Pancreas (tissue), 10 donors: ENCODE data around the gene GPR89A. TPM values are rescaled to one million over a fixed set of nuclear protein-coding genes. Genes with fewer than 3 reads are reported as not detected.

Source experiments
- ATAC-seq, 4 donors: fragments of 200-7000 bp; cut with Tn5 transposase; one replicate each; pipeline versions ENCODE4 v1.8.0 to v1.9.1; 2020; ENCODE audit warnings: mild to moderate bottlenecking in 4 of 4, moderate library complexity in 4 of 4
- DNase-seq, 6 donors: peaks; one replicate each; pipeline ENCODE4 v3.0.0-alpha.2; 2020
- FAIRE-seq: peaks from 2 replicates; lab custom pipeline; 2012; peaks lifted over from hg19 to GRCh38; lab: Jason Lieb, UNC
- H3K27ac ChIP-seq, 4 donors: fragments of 200-600 bp; sonication (generic); 1 replicate in 3 of 4; 2 replicates in 1 of 4; pipeline versions ENCODE4 v1.5.0 to v1.8.0; 2020
- H3K27me3 ChIP-seq, 4 donors: fragments of 200-600 bp; one replicate each; pipeline ENCODE4 v1.8.0; 2021
- H3K36me3 ChIP-seq, 3 donors: fragments of 200-600 bp; sonication (generic) in 1 of 3; one replicate each; pipeline versions ENCODE4 v1.5.0 to v1.8.0; 2020 to 2021
- H3K4me1 ChIP-seq, 3 donors: fragments of 200-600 bp; one replicate each; pipeline ENCODE4 v1.8.0; 2021
- H3K4me3 ChIP-seq, 4 donors: fragments of 200-600 bp; sonication (generic) in 2 of 4; one replicate each; pipeline versions ENCODE4 v1.5.0 to v1.8.0; 2020 to 2021
- H3K9me3 ChIP-seq, 4 donors: fragments of 200-600 bp; one replicate each; pipeline ENCODE4 v1.8.0; 2021
- CTCF ChIP-seq, 4 donors: fragments of 200-600 bp; sonication (generic) in 3 of 4; IDR thresholded peaks; one replicate each; pipeline versions ENCODE4 v1.5.0 to v1.8.0; 2021; ENCODE audit warnings: antibody characterized with exemption in 4 of 4
- WGBS, 2 donors: extraction: QIAGEN DNeasy Blood & Tissue Kit; methylation state at CpG; one replicate each; pipeline ENCODE4 v1.1.7; 2013; 5-methylcytosine and 5-hydroxymethylcytosine counted together
- intact Hi-C, 3 donors: fragments of 100-400 bp; cut with DNase I; formaldehyde crosslinking; loops; one replicate each; pipeline versions ENCODE4 v1.11.1 to v1.14.2; 2022
- polyA plus RNA-seq, 2 donors: library from polyadenylated mRNA; stranded (reverse); fragments of 200-250 nt; gene quantifications; one replicate each; pipeline ENCODE4 v1.2.3, GENCODE V29; 2013
- total RNA-seq, 6 donors: library from RNA; stranded (reverse); fragmentation: NEBNext Ultra II Directional in 4 of 6; extraction: Animal tissue kit (Norgen Biotek cat#: 25700) in 4 of 6; gene quantifications; one replicate each; pipeline versions ENCODE4 v1.2.1 to v1.2.4, GENCODE V29; 2021 to 2023
- donor health status: healthy with polysubstance abuse.
- donor health status: DM: no; HTN: no; CAD: no; lungs with moderate emphysema.
- donor health status: DM: no; HTN: no; CAD: no.
- donor health status: control.
- donor health status: control.
- donor health status: Bipolar disorder and iron deficiency.
- donor health status: DM: yes; HTN: yes; CAD: no.
- donor health status: DM: no; HTN: no; CAD: no.
- donor health status: DM: no; HTN: no; CAD: no.
- donor health status: DM: yes; HTN: yes; CAD: no.

The GPR89A gene
- total and polyA plus RNA-seq, 8 donors = 9.3 to 18.9 (median 12.5) TPM

- DNase-seq = no peak
- intact Hi-C loops = no loop called here
- H3K4me1 ChIP-seq = peaks cover 29 to 54% (median 49%) of the 10 kb centered on the region in 3 donors
- no peak for TF ChIP-seq CTCF (IDR thresholded peaks at IDR 0.05)
- FAIRE-seq = no peak
- no peaks in the 10 kb centered on the region for H3K36me3 ChIP-seq
- H3K27me3 ChIP-seq = no peaks in the 10 kb centered on the region
- no peak for ATAC-seq
- H3K27ac ChIP-seq = peak overlapping the region in 1 of 4 donors; percentile 53
- no peaks in the 10 kb centered on the region for H3K9me3 ChIP-seq
- WGBS, 2 donors = 79 to 82% methylated on average over 11 of the region's 11 CpGs
- H3K4me3 ChIP-seq = no peak overlapping the region
Measured at GRCh38 chr1:145692785-145693443, 85.1 kb downstream of the GPR89A start.

GRCh38 chr1:145695821-145696629, 88.2 kb downstream of the GPR89A start:
- intact Hi-C loops = no loop called here
- ATAC-seq (peak; percentile 80 to 88 (median 84)), FAIRE-seq (no peak), DNase-seq (peak in 3 of 6 donors; percentile 38 to 76 (median 67))
- Histone ChIP-seq H3K27me3 (no peaks in the 10 kb centered on the region), H3K27ac (peak overlapping the region; percentile 16 to 70 (median 46)), H3K4me3 (no peak overlapping the region), H3K4me1 (peaks cover 14 to 38% (median 36%) of the 10 kb centered on the region in 3 donors), H3K9me3 (no peaks in the 10 kb centered on the region), H3K36me3 (no peaks in the 10 kb centered on the region)
- TF ChIP-seq CTCF (IDR thresholded peaks at IDR 0.05) = no peak
- WGBS, 2 donors = 38 to 40% methylated on average over 5 of the region's 5 CpGs

- FAIRE-seq (no peak), DNase-seq (no peak), ATAC-seq (no peak)
- intact Hi-C loops = no loop called here
- no peak for TF ChIP-seq CTCF (IDR thresholded peaks at IDR 0.05)
- peaks cover 11 to 36% (median 31%) of the 10 kb centered on the region in 3 donors for H3K4me1 ChIP-seq
- H3K4me3 ChIP-seq = no peak overlapping the region
- H3K27me3 ChIP-seq = no peaks in the 10 kb centered on the region
- WGBS, 2 donors = 76 to 84% methylated on average over 3 of the region's 3 CpGs
- H3K36me3 ChIP-seq = no peaks in the 10 kb centered on the region
- H3K9me3 ChIP-seq = no peaks in the 10 kb centered on the region
- peak overlapping the region in 3 of 4 donors; percentile 9 to 70 (median 58) for H3K27ac ChIP-seq
Measured at GRCh38 chr1:145696630-145696960, 88.8 kb downstream of the GPR89A start.

GRCh38 chr1:145701306-145701862, 93.6 kb downstream of the GPR89A start:
- TF ChIP-seq CTCF (IDR thresholded peaks at IDR 0.05) = no peak
- Histone ChIP-seq H3K36me3 (no peaks in the 10 kb centered on the region), H3K4me3 (no peak overlapping the region), H3K4me1 (peaks cover 4 to 14% (median 9%) of the 10 kb centered on the region in 3 donors), H3K27ac (no peak overlapping the region), H3K9me3 (no peaks in the 10 kb centered on the region), H3K27me3 (no peaks in the 10 kb centered on the region)
- FAIRE-seq (no peak), DNase-seq (no peak), ATAC-seq (no peak)
- WGBS, 2 donors = 93 to 95% methylated on average over 2 of the region's 2 CpGs
- intact Hi-C loops = no loop called here
